Duodenal mucosa (tissue), 2 donors: ENCODE results near the gene FGR.

Source experiments
- H3K27ac ChIP-seq: one replicate; pipeline ENCODE4 v1.7.0; 2013; ENCODE audit warnings: low read depth, low read length
- H3K27me3 ChIP-seq, 2 donors: one replicate each; pipeline ENCODE4 v1.7.0; 2013; ENCODE audit warnings: low read length in 2 of 2, control low read depth in 1 of 2; ENCODE audit not compliant: insufficient read depth in 2 of 2, control insufficient read depth in 1 of 2
- H3K36me3 ChIP-seq, 2 donors: one replicate each; pipeline ENCODE4 v1.7.0; 2013; ENCODE audit warnings: low read length in 2 of 2, control low read depth in 1 of 2; ENCODE audit not compliant: insufficient read depth in 2 of 2, control insufficient read depth in 1 of 2
- H3K4me1 ChIP-seq, 2 donors: one replicate each; pipeline ENCODE4 v1.7.0; 2013; ENCODE audit warnings: low read length in 2 of 2, control low read depth in 1 of 2; ENCODE audit not compliant: insufficient read depth in 2 of 2, control insufficient read depth in 1 of 2
- H3K4me3 ChIP-seq, 2 donors: one replicate each; pipeline ENCODE4 v1.7.0; 2013; ENCODE audit warnings: low read length in 2 of 2, low read depth in 1 of 2
- H3K9ac ChIP-seq, 2 donors: one replicate each; pipeline ENCODE4 v1.7.0; 2013; ENCODE audit warnings: low read length in 2 of 2, low read depth in 1 of 2
- H3K9me3 ChIP-seq, 2 donors: one replicate each; pipeline ENCODE4 v1.7.0; 2013; ENCODE audit warnings: low read length in 2 of 2, control low read depth in 1 of 2; ENCODE audit not compliant: control insufficient read depth in 1 of 2

FGR gene

GRCh38 chr1:27660300-27660835, 25.4 kb upstream of the FGR start:
- H3K9me3 ChIP-seq, result no peaks in the 10 kb centered on the region
- H3K27me3 ChIP-seq, result no peaks in the 10 kb centered on the region
- peaks cover 6 to 10% of the 10 kb centered on the region in 2 donors for H3K4me1 ChIP-seq
- peak overlapping the region; percentile 53 to 72 for H3K4me3 ChIP-seq
- H3K9ac ChIP-seq, result peak overlapping the region; percentile 20 to 56
- H3K27ac ChIP-seq, result peak overlapping the region; percentile 37
- H3K36me3 ChIP-seq, result no peaks in the 10 kb centered on the region

- Histone ChIP-seq H3K36me3 (no peaks in the 10 kb centered on the region), H3K27ac (no peak overlapping the region), H3K9me3 (no peaks in the 10 kb centered on the region), H3K27me3 (no peaks in the 10 kb centered on the region), H3K9ac (peak overlapping the region; percentile 56 to 60), H3K4me1 (peaks cover 6 to 10% of the 10 kb centered on the region in 2 donors), H3K4me3 (peak overlapping the region; percentile 66 to 72)
These were observed 24.7 kb upstream of the FGR start for GRCh38 chr1:27659497-27660299.

- Histone ChIP-seq H3K27me3 (no peaks in the 10 kb centered on the region), H3K9ac (peak overlapping the region; percentile 56 to 60), H3K27ac (no peak overlapping the region), H3K4me3 (peak overlapping the region; percentile 55 to 66), H3K9me3 (no peaks in the 10 kb centered on the region), H3K36me3 (no peaks in the 10 kb centered on the region), H3K4me1 (peaks cover 6 to 10% of the 10 kb centered on the region in 2 donors)
These were observed 24.0 kb upstream of the FGR start for GRCh38 chr1:27658951-27659496.

- no peak overlapping the region for H3K27ac ChIP-seq
- no peak overlapping the region for H3K9ac ChIP-seq
- H3K36me3 ChIP-seq, result no peaks in the 10 kb centered on the region
These were observed 21.3 kb upstream of the FGR start for GRCh38 chr1:27656157-27656893.

GRCh38 chr1:27655151-27655937, 20.4 kb upstream of the FGR start:
- Histone ChIP-seq H3K4me3 (no peak overlapping the region), H3K9ac (no peak overlapping the region), H3K27me3 (no peaks in the 10 kb centered on the region), H3K9me3 (no peaks in the 10 kb centered on the region), H3K36me3 (no peaks in the 10 kb centered on the region), H3K27ac (no peak overlapping the region), H3K4me1 (peaks cover 0 to 1% of the 10 kb centered on the region in 2 donors)

More at GRCh38 chr1:27656157-27656893, 21.3 kb upstream of the FGR start:
- Histone ChIP-seq H3K4me1 (peaks cover 0 to 5% of the 10 kb centered on the region in 2 donors), H3K27me3 (no peaks in the 10 kb centered on the region), H3K9me3 (no peaks in the 10 kb centered on the region), H3K4me3 (no peak overlapping the region)

- Histone ChIP-seq H3K9ac (no peak overlapping the region), H3K27ac (no peak overlapping the region), H3K36me3 (no peaks in the 10 kb centered on the region), H3K4me1 (no peaks in the 10 kb centered on the region), H3K27me3 (no peaks in the 10 kb centered on the region), H3K4me3 (no peak overlapping the region), H3K9me3 (no peaks in the 10 kb centered on the region)
These were observed 17.3 kb upstream of the FGR start for GRCh38 chr1:27652111-27652864.

- H3K27me3 ChIP-seq, result no peaks in the 10 kb centered on the region
- H3K4me1 ChIP-seq, result no peaks in the 10 kb centered on the region
- H3K9ac ChIP-seq, result no peak overlapping the region
- no peaks in the 10 kb centered on the region for H3K9me3 ChIP-seq
- H3K27ac ChIP-seq, result no peak overlapping the region
- H3K36me3 ChIP-seq, result no peaks in the 10 kb centered on the region
- H3K4me3 ChIP-seq, result no peak overlapping the region
These were observed 15.7 kb upstream of the FGR start for GRCh38 chr1:27650539-27651175.

GRCh38 chr1:27650171-27650538, 15.2 kb upstream of the FGR start:
- no peaks in the 10 kb centered on the region for H3K27me3 ChIP-seq
- no peak overlapping the region for H3K9ac ChIP-seq
- H3K36me3 ChIP-seq, result no peaks in the 10 kb centered on the region
- no peak overlapping the region for H3K27ac ChIP-seq
- no peaks in the 10 kb centered on the region for H3K4me1 ChIP-seq
- H3K9me3 ChIP-seq, result no peaks in the 10 kb centered on the region
- no peak overlapping the region for H3K4me3 ChIP-seq

GRCh38 chr1:27649306-27649635, 14.3 kb upstream of the FGR start:
- no peaks in the 10 kb centered on the region for H3K27me3 ChIP-seq
- no peak overlapping the region for H3K27ac ChIP-seq
- H3K9ac ChIP-seq, result no peak overlapping the region
- no peaks in the 10 kb centered on the region for H3K36me3 ChIP-seq
- no peak overlapping the region for H3K4me3 ChIP-seq
- H3K4me1 ChIP-seq, result no peaks in the 10 kb centered on the region
- no peaks in the 10 kb centered on the region for H3K9me3 ChIP-seq
